ENCODE results near the gene LMX1B.

DNA sequence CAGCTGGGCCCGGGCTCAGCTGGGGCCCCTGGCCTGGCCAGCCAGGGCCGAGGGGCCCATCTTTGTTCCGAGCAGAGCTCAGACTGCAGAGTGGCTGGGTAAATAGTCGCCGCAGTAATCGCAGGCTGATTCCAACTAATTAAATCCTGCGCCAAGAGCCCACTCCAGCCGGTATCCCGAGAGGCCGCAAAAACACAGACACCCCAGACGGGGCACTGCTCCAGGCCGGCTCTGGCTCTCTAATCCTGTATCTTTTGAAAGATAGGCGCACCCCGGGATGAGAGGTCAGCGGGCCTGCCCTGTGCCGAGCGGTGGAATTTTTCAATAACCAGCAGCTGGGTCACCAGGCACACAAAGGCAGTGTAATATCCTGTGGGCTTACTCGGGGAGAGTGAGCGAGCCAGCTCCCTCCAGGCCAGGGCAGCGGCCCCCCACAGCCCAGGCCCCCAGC is 57.7 kb downstream of the LMX1B start:
- TF ChIP-seq CTCF (conservative IDR thresholded peaks at IDR 0.05 in 1 of 2, IDR thresholded peaks at IDR 0.05 in 1 of 2; ENCODE audit: low read depth in 1 of 2, low read length in 2 of 2) (no peak), EZH2 (IDR thresholded peaks at IDR 0.05; ENCODE audit: low read length, missing control alignments) (no peak)
